ENCODE results near the gene APLP2. TPM values are rescaled to one million over a fixed set of nuclear protein-coding genes. Genes with fewer than 3 reads are reported as not detected.

Gene APLP2
- total and polyA plus RNA-seq, 2 experiments from 2014 or later: 322 to 362 TPM

DNA sequence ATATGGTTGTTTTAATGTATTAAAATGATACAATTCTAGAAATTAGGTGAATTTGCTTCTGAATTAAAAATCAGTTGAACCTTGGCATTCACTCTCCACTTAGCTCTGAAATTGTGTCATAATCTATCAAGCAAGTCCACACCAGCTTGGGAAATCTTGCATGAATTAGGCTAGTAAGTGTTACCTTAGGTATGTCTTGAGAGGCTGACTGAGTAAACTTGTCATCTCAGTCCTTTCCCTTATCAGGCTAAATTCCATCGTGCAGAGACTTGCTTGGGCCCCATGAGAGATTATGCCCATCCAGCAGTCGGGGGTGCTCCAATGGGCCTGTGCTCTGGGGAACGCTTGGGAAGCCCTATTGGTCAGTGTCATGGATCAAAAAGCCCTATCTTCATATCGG is 55.9 kb downstream of the APLP2 start (continued):
- TF ChIP-seq, protein P1, sequence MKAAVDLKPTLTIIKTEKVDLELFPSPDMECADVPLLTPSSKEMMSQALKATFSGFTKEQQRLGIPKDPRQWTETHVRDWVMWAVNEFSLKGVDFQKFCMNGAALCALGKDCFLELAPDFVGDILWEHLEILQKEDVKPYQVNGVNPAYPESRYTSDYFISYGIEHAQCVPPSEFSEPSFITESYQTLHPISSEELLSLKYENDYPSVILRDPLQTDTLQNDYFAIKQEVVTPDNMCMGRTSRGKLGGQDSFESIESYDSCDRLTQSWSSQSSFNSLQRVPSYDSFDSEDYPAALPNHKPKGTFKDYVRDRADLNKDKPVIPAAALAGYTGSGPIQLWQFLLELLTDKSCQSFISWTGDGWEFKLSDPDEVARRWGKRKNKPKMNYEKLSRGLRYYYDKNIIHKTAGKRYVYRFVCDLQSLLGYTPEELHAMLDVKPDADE (IDR thresholded peaks at IDR 0.05): no peak

DNA sequence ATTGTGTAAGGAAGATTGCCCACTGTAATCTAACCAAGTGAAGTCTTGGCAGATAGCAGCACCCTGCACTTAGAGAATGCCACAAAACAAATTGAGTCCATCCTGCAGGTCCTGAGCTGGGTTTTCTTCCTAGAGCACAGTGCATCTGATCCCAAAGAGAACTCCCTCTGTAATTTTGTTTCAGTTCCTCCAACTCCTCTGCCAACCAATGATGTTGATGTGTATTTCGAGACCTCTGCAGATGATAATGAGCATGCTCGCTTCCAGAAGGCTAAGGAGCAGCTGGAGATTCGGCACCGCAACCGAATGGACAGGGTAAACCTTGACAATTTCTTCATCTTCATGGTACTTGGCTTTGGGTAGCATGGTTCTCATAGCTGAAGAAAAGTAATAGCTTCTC is 56.8 kb downstream of the APLP2 start:
- no peak overlapping the region for H2AFZ ChIP-seq
- H4K20me1 ChIP-seq (replicated peaks; ENCODE audit: insufficient read depth): peaks cover 6% of the 10 kb centered on the region
- Mint-ChIP-seq H3K27me3 (ENCODE audit: insufficient read depth, low read depth, poor library complexity) (peaks cover 5% of the 10 kb centered on the region), H3K4me1 (peaks cover 12% of the 10 kb centered on the region; the same call in 1 of the 3 replicates), H3K27ac (no peak overlapping the region), H3K4me3 (no peak overlapping the region), H3K36me3 (ENCODE audit: low read depth) (peaks cover 75% of the 10 kb centered on the region), H3K9me3 (no peaks in the 10 kb centered on the region)
- no peaks in the 10 kb centered on the region for H3K27me3 ChIP-seq (ENCODE audit: insufficient read depth)
- 0 out of 2 replicates have a peak, but pooled peaks cover 4% of the 10 kb centered on the region for H3F3A ChIP-seq (replicated peaks; ENCODE audit: low read depth)
- H3K4me2 ChIP-seq: no peak overlapping the region
- no peaks in the 10 kb centered on the region; the same call in 1 of the 2 replicates for H3K79me2 ChIP-seq (replicated peaks; ENCODE audit: insufficient read depth)
- no peak for TF ChIP-seq NANOG (IDR thresholded peaks at IDR 0.05; ENCODE audit: borderline replicate concordance)
- no peak overlapping the region for H3K4me3 ChIP-seq
- H3K36me3 ChIP-seq (ENCODE audit: insufficient read depth): peaks cover 75% of the 10 kb centered on the region
- H3K4me1 ChIP-seq (ENCODE audit: insufficient read depth): no peaks in the 10 kb centered on the region
- H3K27ac ChIP-seq (ENCODE audit: low read depth): no peak overlapping the region; the same call in 1 of the 2 replicates
- no peaks in the 10 kb centered on the region for H3K9me2 ChIP-seq (ENCODE audit: insufficient read depth)
- no peak for ATAC-seq
- no peak for DNase-seq (ENCODE audit: low spot score)

DNA sequence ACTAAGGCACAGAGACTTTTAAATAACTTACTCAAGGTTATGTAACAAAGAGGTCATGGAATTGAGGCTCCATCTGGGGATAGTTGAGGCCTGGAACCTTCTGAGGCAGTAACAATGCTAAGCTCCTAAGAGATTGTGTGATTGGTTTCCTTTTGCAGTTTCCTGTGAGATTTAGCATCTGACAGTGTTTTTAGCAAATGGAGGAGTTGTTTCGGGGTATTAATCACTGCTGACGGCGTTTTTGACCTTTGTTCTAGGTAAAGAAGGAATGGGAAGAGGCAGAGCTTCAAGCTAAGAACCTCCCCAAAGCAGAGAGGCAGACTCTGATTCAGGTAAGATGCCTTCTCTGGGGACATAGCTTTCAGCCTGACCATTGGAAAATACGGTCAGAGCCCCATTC is 57.8 kb downstream of the APLP2 start:
- H3K27me3 ChIP-seq (ENCODE audit: insufficient read depth): no peaks in the 10 kb centered on the region
- Mint-ChIP-seq H3K9me3 (peaks cover 6% of the 10 kb centered on the region), H3K27me3 (ENCODE audit: insufficient read depth, low read depth, poor library complexity) (peaks cover 7% of the 10 kb centered on the region), H3K4me3 (no peak overlapping the region), H3K4me1 (peaks cover 6% of the 10 kb centered on the region; the same call in 1 of the 3 replicates), H3K27ac (no peak overlapping the region), H3K36me3 (ENCODE audit: low read depth) (peaks cover 77% of the 10 kb centered on the region)
- peaks cover 6% of the 10 kb centered on the region for H4K20me1 ChIP-seq (replicated peaks; ENCODE audit: insufficient read depth)
- DNase-seq (ENCODE audit: low spot score): no peak
- no peak for ATAC-seq
- no peak overlapping the region for H3K27ac ChIP-seq (ENCODE audit: low read depth)
- no peak overlapping the region for H2AFZ ChIP-seq
- H3K36me3 ChIP-seq (ENCODE audit: insufficient read depth): peaks cover 67% of the 10 kb centered on the region
- no peaks in the 10 kb centered on the region; the same call in 1 of the 2 replicates for H3K79me2 ChIP-seq (replicated peaks; ENCODE audit: insufficient read depth)
- no peaks in the 10 kb centered on the region for H3K4me1 ChIP-seq (ENCODE audit: insufficient read depth)
- no peaks in the 10 kb centered on the region for H3K9me2 ChIP-seq (ENCODE audit: insufficient read depth)
- no peak overlapping the region for H3K4me2 ChIP-seq
- no peak overlapping the region for H3K4me3 ChIP-seq
- H3F3A ChIP-seq (replicated peaks; ENCODE audit: low read depth): 0 out of 2 replicates have a peak, but pooled peaks cover 4% of the 10 kb centered on the region
- TF ChIP-seq EZH2phosphoT487 (IDR thresholded peaks at IDR 0.05; ENCODE audit: unreplicated experiment): no peak
- no peak for TF ChIP-seq EZH2 (IDR thresholded peaks at IDR 0.05; ENCODE audit: low read depth, unreplicated experiment)
- TF ChIP-seq, protein P2, sequence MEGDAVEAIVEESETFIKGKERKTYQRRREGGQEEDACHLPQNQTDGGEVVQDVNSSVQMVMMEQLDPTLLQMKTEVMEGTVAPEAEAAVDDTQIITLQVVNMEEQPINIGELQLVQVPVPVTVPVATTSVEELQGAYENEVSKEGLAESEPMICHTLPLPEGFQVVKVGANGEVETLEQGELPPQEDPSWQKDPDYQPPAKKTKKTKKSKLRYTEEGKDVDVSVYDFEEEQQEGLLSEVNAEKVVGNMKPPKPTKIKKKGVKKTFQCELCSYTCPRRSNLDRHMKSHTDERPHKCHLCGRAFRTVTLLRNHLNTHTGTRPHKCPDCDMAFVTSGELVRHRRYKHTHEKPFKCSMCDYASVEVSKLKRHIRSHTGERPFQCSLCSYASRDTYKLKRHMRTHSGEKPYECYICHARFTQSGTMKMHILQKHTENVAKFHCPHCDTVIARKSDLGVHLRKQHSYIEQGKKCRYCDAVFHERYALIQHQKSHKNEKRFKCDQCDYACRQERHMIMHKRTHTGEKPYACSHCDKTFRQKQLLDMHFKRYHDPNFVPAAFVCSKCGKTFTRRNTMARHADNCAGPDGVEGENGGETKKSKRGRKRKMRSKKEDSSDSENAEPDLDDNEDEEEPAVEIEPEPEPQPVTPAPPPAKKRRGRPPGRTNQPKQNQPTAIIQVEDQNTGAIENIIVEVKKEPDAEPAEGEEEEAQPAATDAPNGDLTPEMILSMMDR (conservative IDR thresholded peaks at IDR 0.05; ENCODE audit: low read depth in 2 of 2): no peak
- no peak for TF ChIP-seq POLR2AphosphoS5 (IDR thresholded peaks at IDR 0.05; ENCODE audit: low read depth)
- TF ChIP-seq, protein P1 (IDR thresholded peaks at IDR 0.05): no peak
- TF ChIP-seq, protein P3, sequence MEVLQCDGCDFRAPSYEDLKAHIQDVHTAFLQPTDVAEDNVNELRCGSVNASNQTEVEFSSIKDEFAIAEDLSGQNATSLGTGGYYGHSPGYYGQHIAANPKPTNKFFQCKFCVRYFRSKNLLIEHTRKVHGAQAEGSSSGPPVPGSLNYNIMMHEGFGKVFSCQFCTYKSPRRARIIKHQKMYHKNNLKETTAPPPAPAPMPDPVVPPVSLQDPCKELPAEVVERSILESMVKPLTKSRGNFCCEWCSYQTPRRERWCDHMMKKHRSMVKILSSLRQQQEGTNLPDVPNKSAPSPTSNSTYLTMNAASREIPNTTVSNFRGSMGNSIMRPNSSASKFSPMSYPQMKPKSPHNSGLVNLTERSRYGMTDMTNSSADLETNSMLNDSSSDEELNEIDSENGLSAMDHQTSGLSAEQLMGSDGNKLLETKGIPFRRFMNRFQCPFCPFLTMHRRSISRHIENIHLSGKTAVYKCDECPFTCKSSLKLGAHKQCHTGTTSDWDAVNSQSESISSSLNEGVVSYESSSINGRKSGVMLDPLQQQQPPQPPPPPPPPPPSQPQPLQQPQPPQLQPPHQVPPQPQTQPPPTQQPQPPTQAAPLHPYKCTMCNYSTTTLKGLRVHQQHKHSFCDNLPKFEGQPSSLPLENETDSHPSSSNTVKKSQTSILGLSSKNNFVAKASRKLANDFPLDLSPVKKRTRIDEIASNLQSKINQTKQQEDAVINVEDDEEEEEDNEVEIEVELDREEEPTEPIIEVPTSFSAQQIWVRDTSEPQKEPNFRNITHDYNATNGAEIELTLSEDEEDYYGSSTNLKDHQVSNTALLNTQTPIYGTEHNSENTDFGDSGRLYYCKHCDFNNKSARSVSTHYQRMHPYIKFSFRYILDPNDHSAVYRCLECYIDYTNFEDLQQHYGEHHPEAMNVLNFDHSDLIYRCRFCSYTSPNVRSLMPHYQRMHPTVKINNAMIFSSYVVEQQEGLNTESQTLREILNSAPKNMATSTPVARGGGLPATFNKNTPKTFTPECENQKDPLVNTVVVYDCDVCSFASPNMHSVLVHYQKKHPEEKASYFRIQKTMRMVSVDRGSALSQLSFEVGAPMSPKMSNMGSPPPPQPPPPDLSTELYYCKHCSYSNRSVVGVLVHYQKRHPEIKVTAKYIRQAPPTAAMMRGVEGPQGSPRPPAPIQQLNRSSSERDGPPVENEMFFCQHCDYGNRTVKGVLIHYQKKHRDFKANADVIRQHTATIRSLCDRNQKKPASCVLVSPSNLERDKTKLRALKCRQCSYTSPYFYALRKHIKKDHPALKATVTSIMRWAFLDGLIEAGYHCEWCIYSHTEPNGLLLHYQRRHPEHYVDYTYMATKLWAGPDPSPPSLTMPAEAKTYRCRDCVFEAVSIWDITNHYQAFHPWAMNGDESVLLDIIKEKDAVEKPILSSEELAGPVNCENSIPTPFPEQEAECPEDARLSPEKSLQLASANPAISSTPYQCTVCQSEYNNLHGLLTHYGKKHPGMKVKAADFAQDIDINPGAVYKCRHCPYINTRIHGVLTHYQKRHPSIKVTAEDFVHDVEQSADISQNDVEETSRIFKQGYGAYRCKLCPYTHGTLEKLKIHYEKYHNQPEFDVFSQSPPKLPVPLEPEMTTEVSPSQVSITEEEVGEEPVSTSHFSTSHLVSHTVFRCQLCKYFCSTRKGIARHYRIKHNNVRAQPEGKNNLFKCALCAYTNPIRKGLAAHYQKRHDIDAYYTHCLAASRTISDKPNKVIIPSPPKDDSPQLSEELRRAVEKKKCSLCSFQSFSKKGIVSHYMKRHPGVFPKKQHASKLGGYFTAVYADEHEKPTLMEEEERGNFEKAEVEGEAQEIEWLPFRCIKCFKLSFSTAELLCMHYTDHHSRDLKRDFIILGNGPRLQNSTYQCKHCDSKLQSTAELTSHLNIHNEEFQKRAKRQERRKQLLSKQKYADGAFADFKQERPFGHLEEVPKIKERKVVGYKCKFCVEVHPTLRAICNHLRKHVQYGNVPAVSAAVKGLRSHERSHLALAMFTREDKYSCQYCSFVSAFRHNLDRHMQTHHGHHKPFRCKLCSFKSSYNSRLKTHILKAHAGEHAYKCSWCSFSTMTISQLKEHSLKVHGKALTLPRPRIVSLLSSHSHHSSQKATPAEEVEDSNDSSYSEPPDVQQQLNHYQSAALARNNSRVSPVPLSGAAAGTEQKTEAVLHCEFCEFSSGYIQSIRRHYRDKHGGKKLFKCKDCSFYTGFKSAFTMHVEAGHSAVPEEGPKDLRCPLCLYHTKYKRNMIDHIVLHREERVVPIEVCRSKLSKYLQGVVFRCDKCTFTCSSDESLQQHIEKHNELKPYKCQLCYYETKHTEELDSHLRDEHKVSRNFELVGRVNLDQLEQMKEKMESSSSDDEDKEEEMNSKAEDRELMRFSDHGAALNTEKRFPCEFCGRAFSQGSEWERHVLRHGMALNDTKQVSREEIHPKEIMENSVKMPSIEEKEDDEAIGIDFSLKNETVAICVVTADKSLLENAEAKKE (CRISPR knock-in tag; IDR thresholded peaks at IDR 0.05): no peak

All from GM23338 (cell line).